ENCODE measurements around the gene RAB1A. TPM values are rescaled to one million over a fixed set of nuclear protein-coding genes. Genes with fewer than 3 reads are reported as not detected.

Gene RAB1A
- total RNA-seq, 1 donor, result 81.9 TPM

DNA sequence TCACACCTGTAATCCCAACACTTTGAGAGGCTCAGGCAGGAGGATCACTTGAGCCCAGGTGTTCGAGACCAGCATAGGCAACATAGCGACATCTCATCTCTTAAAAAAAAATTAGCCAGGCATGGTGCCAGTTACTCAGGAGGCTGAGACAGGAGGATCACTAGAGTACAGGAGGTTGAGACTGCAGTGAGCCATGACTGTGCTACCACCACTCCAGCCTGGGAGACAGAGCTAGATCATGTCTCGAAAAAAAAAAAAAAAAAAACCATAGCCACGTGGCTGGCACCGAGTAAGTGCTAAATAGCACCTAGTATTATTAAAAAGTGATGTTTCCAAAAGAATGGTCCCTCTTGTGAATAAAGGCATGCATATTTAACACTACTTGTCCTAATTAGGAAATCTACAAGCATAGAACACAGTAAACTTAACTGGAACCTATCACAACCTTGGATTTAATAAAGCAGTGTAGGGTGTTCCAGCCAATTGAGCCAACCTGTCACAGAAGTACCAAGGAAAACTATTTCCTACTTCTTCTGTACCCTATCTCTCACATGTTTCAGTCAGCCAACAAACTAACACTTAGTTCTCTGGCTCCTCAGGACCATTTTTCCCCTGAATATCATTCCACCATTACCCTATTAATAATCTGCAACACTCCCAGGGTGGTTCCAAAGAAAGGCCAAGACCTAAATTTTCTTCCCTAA, 8.8 kb downstream of the RAB1A start:
- no peaks in the 10 kb centered on the region for H3K9me3 ChIP-seq (ENCODE audit: low read depth, low read length)
- no peak overlapping the region for H3K4me3 ChIP-seq (ENCODE audit: low read length)
- no peaks in the 10 kb centered on the region for H3K27me3 ChIP-seq (ENCODE audit: insufficient read depth, low read length)
- H3K4me1 ChIP-seq (ENCODE audit: insufficient read depth, low read length), result peaks cover 61% of the 10 kb centered on the region

- H3K4me1 ChIP-seq (ENCODE audit: insufficient read depth, low read length), result peaks cover 44% of the 10 kb centered on the region
- H3K4me3 ChIP-seq (ENCODE audit: low read length), result no peak overlapping the region
- H3K27me3 ChIP-seq (ENCODE audit: insufficient read depth, low read length), result no peaks in the 10 kb centered on the region
- H3K9me3 ChIP-seq (ENCODE audit: low read depth, low read length), result no peaks in the 10 kb centered on the region
These were observed 13.3 kb downstream of the RAB1A start for GRCh38 chr2:65116645-65117044.

DNA sequence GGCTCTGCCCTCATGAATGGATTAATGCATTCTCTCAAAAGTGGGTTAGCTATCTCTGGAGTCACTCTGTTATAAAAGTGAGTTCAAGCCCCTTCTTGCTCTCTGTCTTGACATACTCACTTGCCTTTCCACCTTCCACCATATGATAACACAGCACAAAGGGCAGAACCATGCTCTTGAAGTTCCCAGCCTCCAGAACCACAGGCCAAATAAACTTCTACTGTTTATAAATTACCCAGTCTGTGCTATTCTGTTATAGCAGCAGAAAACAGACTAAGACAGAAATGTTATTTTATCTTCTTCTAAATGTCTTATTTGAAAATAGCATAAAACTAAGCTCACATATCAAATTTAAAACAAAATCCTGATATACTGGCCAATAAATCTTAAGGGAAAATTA, 15.0 kb downstream of the RAB1A start:
- Histone ChIP-seq H3K27me3 (ENCODE audit: insufficient read depth, low read length) (no peaks in the 10 kb centered on the region), H3K4me3 (ENCODE audit: low read length) (no peak overlapping the region), H3K4me1 (ENCODE audit: insufficient read depth, low read length) (peaks cover 38% of the 10 kb centered on the region), H3K9me3 (ENCODE audit: low read depth, low read length) (no peaks in the 10 kb centered on the region)

- Histone ChIP-seq H3K4me3 (ENCODE audit: low read length) (no peak overlapping the region), H3K9me3 (ENCODE audit: low read depth, low read length) (no peaks in the 10 kb centered on the region), H3K4me1 (ENCODE audit: insufficient read depth, low read length) (peaks cover 37% of the 10 kb centered on the region), H3K27me3 (ENCODE audit: insufficient read depth, low read length) (no peaks in the 10 kb centered on the region)
These were observed 16.1 kb downstream of the RAB1A start for GRCh38 chr2:65113816-65114215.

DNA sequence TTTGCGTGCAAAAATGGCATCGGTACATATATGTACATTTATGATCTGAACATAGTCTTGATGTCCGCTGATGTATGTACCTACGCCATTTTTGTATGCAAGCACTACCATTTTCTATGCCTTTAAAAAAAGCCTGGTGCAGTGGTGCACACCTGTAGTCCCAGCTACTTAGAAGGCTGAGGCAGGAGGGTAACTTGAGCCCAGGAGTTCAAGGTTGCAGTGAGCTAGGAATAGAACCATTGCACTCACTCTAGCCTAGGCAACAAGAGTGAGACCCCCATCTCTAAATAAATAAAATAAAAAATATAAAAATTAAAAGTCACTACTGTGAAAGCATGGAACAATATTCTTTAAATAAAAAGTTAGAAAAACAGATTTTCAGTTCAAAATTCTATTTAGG, 16.7 kb downstream of the RAB1A start:
- Histone ChIP-seq H3K4me3 (ENCODE audit: low read length) (no peak overlapping the region), H3K4me1 (ENCODE audit: insufficient read depth, low read length) (peaks cover 37% of the 10 kb centered on the region), H3K27me3 (ENCODE audit: insufficient read depth, low read length) (no peaks in the 10 kb centered on the region), H3K9me3 (ENCODE audit: low read depth, low read length) (no peaks in the 10 kb centered on the region)

- no peaks in the 10 kb centered on the region for H3K9me3 ChIP-seq (ENCODE audit: low read depth, low read length)
- no peak overlapping the region for H3K4me3 ChIP-seq (ENCODE audit: low read length)
- peaks cover 33% of the 10 kb centered on the region for H3K4me1 ChIP-seq (ENCODE audit: insufficient read depth, low read length)
- no peaks in the 10 kb centered on the region for H3K27me3 ChIP-seq (ENCODE audit: insufficient read depth, low read length)
These were observed 17.3 kb downstream of the RAB1A start for GRCh38 chr2:65112633-65113032.

DNA sequence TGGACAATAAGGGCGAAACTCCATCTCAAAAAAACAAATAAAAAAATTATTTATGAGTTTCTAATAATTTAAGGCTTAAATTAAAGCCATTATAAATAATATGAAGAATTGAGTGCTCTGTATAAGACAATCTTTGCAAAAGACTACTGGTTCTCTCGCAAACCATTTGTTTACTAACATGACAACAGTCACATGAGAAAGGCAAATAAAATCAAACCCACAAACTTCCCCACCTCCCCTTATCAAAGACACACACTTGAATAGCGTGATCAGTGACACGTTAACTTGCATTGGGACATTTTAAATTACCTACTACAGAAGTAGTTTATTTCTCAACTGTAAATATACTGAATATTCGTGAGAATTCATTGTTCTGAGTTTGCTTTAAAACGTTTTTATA, 21.1 kb downstream of the RAB1A start:
- no peaks in the 10 kb centered on the region for H3K9me3 ChIP-seq (ENCODE audit: low read depth, low read length)
- no peaks in the 10 kb centered on the region for H3K27me3 ChIP-seq (ENCODE audit: insufficient read depth, low read length)
- H3K4me1 ChIP-seq (ENCODE audit: insufficient read depth, low read length), result peaks cover 23% of the 10 kb centered on the region
- H3K4me3 ChIP-seq (ENCODE audit: low read length), result no peak overlapping the region

- H3K9me3 ChIP-seq (ENCODE audit: low read depth, low read length), result no peaks in the 10 kb centered on the region
- no peak overlapping the region for H3K4me3 ChIP-seq (ENCODE audit: low read length)
- no peaks in the 10 kb centered on the region for H3K27me3 ChIP-seq (ENCODE audit: insufficient read depth, low read length)
- peaks cover 19% of the 10 kb centered on the region for H3K4me1 ChIP-seq (ENCODE audit: insufficient read depth, low read length)
These were observed 22.4 kb downstream of the RAB1A start for GRCh38 chr2:65107530-65107929.

DNA sequence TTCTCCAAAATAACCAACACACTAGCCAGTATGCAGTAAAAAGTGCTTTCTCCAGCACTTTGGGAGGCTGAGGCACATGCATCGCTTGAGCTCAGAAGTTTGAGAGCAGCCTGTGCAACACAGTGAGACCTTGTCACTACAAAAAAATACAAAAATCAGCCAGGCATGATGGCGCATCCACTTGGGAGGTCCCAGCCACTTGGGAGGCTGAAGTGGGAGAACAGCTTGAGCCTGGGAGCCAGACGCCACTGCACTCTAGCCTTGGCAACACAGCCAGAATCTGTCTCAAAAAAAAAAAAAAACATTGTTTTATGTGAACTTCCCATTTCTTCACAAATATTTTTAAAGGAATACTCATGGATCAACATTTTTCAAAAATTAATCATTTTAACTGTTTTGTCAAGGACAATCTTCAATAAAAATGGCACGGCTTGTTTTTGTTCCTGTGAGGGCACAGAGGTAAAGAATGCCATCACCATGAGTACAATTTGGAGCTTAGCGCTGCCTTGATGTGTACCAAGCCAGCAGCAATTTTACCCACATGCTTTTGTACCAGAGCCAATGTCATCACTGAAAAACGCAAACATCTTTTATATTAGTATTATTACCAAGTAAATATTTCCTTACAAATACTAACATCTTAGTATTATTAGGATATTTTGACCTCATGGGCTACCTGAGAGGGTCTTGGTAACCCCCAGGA, 26.7 kb downstream of the RAB1A start:
- peaks cover 5% of the 10 kb centered on the region for H3K4me1 ChIP-seq (ENCODE audit: insufficient read depth, low read length)
- H3K4me3 ChIP-seq (ENCODE audit: low read length), result no peak overlapping the region
- no peaks in the 10 kb centered on the region for H3K27me3 ChIP-seq (ENCODE audit: insufficient read depth, low read length)
- no peaks in the 10 kb centered on the region for H3K9me3 ChIP-seq (ENCODE audit: low read depth, low read length)

DNA sequence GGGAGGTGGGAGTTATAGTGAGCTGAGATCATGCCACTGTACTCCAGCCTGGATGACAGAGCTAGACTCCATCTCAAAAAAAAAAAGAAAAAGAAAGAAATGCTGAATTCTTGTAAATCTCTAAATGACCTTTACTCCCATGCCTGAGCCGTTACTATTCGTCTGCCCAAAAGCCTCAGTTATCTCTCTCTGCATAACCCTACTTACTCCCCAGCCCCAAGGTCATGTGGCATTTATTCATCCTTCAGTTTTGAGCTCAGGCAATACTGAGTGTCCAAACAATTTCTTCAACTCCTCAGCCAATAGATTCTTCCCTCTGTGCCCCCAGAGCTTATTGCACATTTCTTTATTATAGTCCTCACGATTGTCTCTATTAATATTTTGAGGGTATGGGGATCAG, 28.8 kb downstream of the RAB1A start:
- H3K27me3 ChIP-seq (ENCODE audit: insufficient read depth, low read length), result no peaks in the 10 kb centered on the region
- no peak overlapping the region for H3K4me3 ChIP-seq (ENCODE audit: low read length)
- H3K9me3 ChIP-seq (ENCODE audit: low read depth, low read length), result no peaks in the 10 kb centered on the region
- no peaks in the 10 kb centered on the region for H3K4me1 ChIP-seq (ENCODE audit: insufficient read depth, low read length)

DNA sequence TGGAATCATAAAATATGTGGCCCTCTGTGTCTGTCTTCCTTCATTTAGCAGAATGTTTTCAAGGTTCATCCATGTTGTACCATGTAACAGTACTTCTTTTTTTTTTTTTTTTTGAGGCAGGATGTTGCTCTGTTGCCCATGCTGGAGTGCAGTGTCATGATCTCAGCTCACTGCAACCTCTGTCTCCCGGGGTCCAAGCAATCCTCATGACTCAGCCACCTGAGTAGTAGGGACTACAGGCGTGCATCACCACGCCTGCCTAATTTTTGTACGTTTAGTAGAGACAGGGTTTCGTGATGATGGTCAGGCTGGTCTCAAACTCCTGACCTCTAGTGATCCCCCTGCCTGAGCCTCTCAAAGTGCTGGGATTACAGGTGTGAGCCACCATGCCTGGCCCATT, 31.2 kb downstream of the RAB1A start:
- Histone ChIP-seq H3K9me3 (ENCODE audit: low read depth, low read length) (no peaks in the 10 kb centered on the region), H3K27me3 (ENCODE audit: insufficient read depth, low read length) (no peaks in the 10 kb centered on the region), H3K4me3 (ENCODE audit: low read length) (no peak overlapping the region), H3K4me1 (ENCODE audit: insufficient read depth, low read length) (no peaks in the 10 kb centered on the region)

DNA sequence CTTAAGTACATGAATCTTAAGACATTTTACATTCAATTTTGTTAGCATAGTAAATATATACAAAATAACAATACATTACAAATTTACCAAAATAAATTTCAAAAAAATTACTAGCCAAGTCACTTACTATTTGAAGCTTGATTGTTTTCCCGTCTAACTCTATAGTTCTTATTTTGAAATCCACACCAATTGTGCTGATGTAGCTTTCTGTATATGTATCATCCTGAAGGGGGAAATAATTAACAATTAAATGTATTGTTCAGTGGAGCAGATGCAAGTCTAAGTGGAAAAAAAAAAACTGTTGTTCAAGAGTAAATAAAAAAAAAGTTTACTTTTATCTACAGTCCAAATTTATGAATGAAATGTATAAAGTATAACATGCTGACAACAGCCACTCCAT, 32.1 kb downstream of the RAB1A start:
- Histone ChIP-seq H3K9me3 (ENCODE audit: low read depth, low read length) (no peaks in the 10 kb centered on the region), H3K4me1 (ENCODE audit: insufficient read depth, low read length) (no peaks in the 10 kb centered on the region), H3K4me3 (ENCODE audit: low read length) (no peak overlapping the region), H3K27me3 (ENCODE audit: insufficient read depth, low read length) (no peaks in the 10 kb centered on the region)

- no peaks in the 10 kb centered on the region for H3K9me3 ChIP-seq (ENCODE audit: low read depth, low read length)
- H3K27me3 ChIP-seq (ENCODE audit: insufficient read depth, low read length), result no peaks in the 10 kb centered on the region
- H3K4me1 ChIP-seq (ENCODE audit: insufficient read depth, low read length), result no peaks in the 10 kb centered on the region
- H3K4me3 ChIP-seq (ENCODE audit: low read length), result no peak overlapping the region
These were observed 33.0 kb downstream of the RAB1A start for GRCh38 chr2:65096948-65097347.

DNA sequence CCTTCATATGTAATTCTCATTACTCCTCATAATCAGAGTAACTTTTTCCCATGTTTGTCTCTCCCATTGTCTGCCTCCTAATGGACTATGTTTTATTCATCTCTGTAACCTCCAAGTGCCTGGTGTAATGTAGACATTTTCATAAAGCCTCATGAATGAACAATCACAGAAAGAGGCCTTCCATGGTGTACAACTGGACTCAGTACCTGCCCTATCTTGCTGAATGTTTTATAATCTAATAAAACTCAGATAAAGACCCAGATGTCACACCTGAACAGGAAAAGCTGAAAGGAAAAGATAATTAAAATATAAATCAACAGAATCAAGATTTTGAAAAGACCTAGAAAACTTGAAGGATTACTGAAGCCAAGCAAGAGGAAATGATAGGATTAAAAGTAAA, 36.7 kb downstream of the RAB1A start:
- Histone ChIP-seq H3K27me3 (ENCODE audit: insufficient read depth, low read length) (no peaks in the 10 kb centered on the region), H3K4me1 (ENCODE audit: insufficient read depth, low read length) (no peaks in the 10 kb centered on the region), H3K4me3 (ENCODE audit: low read length) (no peak overlapping the region), H3K9me3 (ENCODE audit: low read depth, low read length) (no peaks in the 10 kb centered on the region)

DNA sequence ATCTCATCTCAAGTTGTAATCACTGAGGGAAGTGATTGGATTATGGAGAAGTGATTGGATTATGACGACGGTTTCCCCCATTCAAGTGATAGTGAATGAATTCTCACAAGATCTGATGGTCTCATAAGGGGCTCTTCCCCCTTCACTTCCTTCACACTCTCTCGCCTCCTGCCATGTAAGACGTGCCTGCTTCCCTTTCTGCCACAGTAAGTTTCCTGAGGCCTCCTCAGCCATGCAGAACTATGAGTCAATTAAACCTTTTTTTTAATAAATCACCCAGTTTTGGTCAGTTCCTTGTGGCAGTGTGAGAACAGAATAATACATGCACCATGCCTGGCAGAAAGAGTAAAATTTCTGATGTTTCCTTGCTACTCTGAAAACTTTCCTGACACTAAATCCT, 37.1 kb downstream of the RAB1A start:
- Histone ChIP-seq H3K4me3 (ENCODE audit: low read length) (no peak overlapping the region), H3K9me3 (ENCODE audit: low read depth, low read length) (no peaks in the 10 kb centered on the region)

DNA sequence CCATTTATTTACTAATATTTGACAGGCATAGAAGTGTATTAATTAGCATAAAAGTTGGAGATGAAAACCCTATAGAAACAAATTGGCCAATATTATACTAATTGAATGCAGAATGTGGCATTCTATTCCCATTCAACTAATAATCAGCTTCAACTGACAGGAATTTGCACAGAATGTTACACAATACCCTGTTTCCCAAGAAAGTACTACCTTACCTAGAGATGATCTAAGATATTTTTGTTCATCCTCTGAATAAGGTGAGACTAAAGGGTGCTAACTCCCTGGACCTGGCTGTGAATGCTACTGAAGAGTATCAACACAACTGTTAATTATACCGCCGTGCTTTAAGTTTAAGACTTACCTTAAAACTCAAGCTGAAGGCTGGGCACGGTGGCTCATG, 44.8 kb downstream of the RAB1A start:
- Histone ChIP-seq H3K4me1 (ENCODE audit: insufficient read depth, low read length) (peaks cover 17% of the 10 kb centered on the region), H3K4me3 (ENCODE audit: low read length) (no peak overlapping the region), H3K9me3 (ENCODE audit: low read depth, low read length) (no peaks in the 10 kb centered on the region), H3K27me3 (ENCODE audit: insufficient read depth, low read length) (no peaks in the 10 kb centered on the region)

More for the DNA sequence above, 37.1 kb downstream of the RAB1A start:
- no peaks in the 10 kb centered on the region for H3K27me3 ChIP-seq (ENCODE audit: insufficient read depth, low read length)
- H3K4me1 ChIP-seq (ENCODE audit: insufficient read depth, low read length), result no peaks in the 10 kb centered on the region

Data from mononuclear cell (primary cell).